T-cell (primary cell): ENCODE measurements around the gene MAN1C1. TPM values are rescaled to one million over a fixed set of nuclear protein-coding genes. Genes with fewer than 3 reads are reported as not detected.
"Not testable (repeated sequence)": the region's sequence is repeated elsewhere in the genome, so short reads cannot be mapped to it uniquely, and the experiment has no call there.

ENCODE experiments used
- ATAC-seq, 4 experiments: fragments of 200-7000 bp in 3 of 4; fragments of 150-1000 bp in 1 of 4; cut with Tn5 transposase; replicated peaks in 1 of 4; 1 replicate in 3 of 4; 2 replicates in 1 of 4; pipeline ENCODE4 v1.10.0; 2021; ENCODE audit warnings: moderate library complexity in 3 of 4, mild to moderate bottlenecking in 2 of 4, moderate number of reproducible peaks in 1 of 4
- CTCF ChIA-PET, 2 donors: fragments of 300-600 bp; sonication (Branson Sonifier 250); formaldehyde crosslinking; loops; one replicate each; lab custom pipeline; 2022; ENCODE audit warnings: antibody characterized with exemption in 2 of 2; lab: Charles Lee
- POLR2A ChIA-PET, 2 donors: fragments of 300-600 bp; sonication (Branson Sonifier 250); formaldehyde crosslinking; loops; one replicate each; lab custom pipeline; 2022; ENCODE audit warnings: antibody characterized with exemption in 2 of 2; lab: Charles Lee
- DNase-seq, 35 experiments: peaks; one replicate each; pipeline versions ENCODE4 v3.0.0 to v3.0.0-alpha.2; 2013 to 2023
- H3K27ac ChIP-seq: one replicate; pipeline ENCODE4 v1.5.1; 2013; ENCODE audit warnings: low read length
- H3K27me3 ChIP-seq, 2 experiments: replicated peaks in 1 of 2; 1 replicate in 1 of 2; 2 replicates in 1 of 2; pipeline versions ENCODE4 v1.6.1 to v1.7.0; 2013; ENCODE audit warnings: low read length in 1 of 2, mixed read lengths in 1 of 2; ENCODE audit not compliant: control insufficient read depth in 2 of 2, insufficient read depth in 2 of 2; ENCODE audit errors: extremely low read depth in 1 of 2
- H3K36me3 ChIP-seq, 2 donors: 1 replicate in 1 of 2; 2 replicates in 1 of 2; pipeline versions ENCODE4 v1.6.1 to v1.7.0; 2013; ENCODE audit warnings: low read length in 1 of 2; ENCODE audit not compliant: control insufficient read depth in 2 of 2, insufficient read depth in 1 of 2; ENCODE audit errors: extremely low read depth in 1 of 2
- H3K4me1 ChIP-seq, 2 experiments: 1 replicate in 1 of 2; 2 replicates in 1 of 2; pipeline versions ENCODE4 v1.6.1 to v1.7.0; 2013; ENCODE audit warnings: low read length in 2 of 2, mixed read lengths in 1 of 2; ENCODE audit not compliant: insufficient read depth in 2 of 2, control insufficient read depth in 1 of 2; ENCODE audit errors: extremely low read depth in 1 of 2
- H3K4me3 ChIP-seq, 2 donors: 1 replicate in 1 of 2; 2 replicates in 1 of 2; pipeline versions ENCODE4 v1.5.1 to v1.7.0; 2013; ENCODE audit warnings: mild to moderate bottlenecking in 2 of 2, low read length in 1 of 2, moderate library complexity in 1 of 2; ENCODE audit not compliant: control insufficient read depth in 1 of 2; ENCODE audit errors: extremely low read depth in 1 of 2
- H3K9me3 ChIP-seq: 2 replicates; pipeline ENCODE4 v1.7.0; 2013
- H3K27ac Mint-ChIP-seq, 2 donors: one replicate each; pipeline ENCODE4 v1.8.0; 2020 to 2021; ENCODE audit warnings: mild to moderate bottlenecking in 2 of 2, mixed read lengths in 2 of 2
- H3K27me3 Mint-ChIP-seq, 2 donors: one replicate each; pipeline ENCODE4 v1.8.0; 2021 to 2022; ENCODE audit warnings: mixed read lengths in 2 of 2
- H3K36me3 Mint-ChIP-seq: one replicate; pipeline ENCODE4 v1.8.0; 2021; ENCODE audit warnings: mixed read lengths
- H3K4me1 Mint-ChIP-seq, 3 donors: one replicate each; pipeline ENCODE4 v1.8.0; 2020 to 2022; ENCODE audit warnings: mixed read lengths in 3 of 3, mild to moderate bottlenecking in 1 of 3
- H3K4me3 Mint-ChIP-seq, 3 donors: one replicate each; pipeline ENCODE4 v1.8.0; 2020 to 2022; ENCODE audit warnings: mild to moderate bottlenecking in 3 of 3, mixed read lengths in 3 of 3, moderate library complexity in 3 of 3
- H3K9me3 Mint-ChIP-seq, 3 donors: one replicate each; pipeline ENCODE4 v1.8.0; 2020 to 2022; ENCODE audit warnings: mixed read lengths in 3 of 3
- WGBS: methylation state at CpG from one replicate; pipeline ENCODE4 v1.1.5; 2013; ENCODE audit warnings: missing lambda C conversion rate; ENCODE audit not compliant: insufficient coverage; 5-methylcytosine and 5-hydroxymethylcytosine counted together
- total RNA-seq, 35 experiments: library from RNA in 6 of 35; stranded (reverse) in 6 of 35; fragments of 120-200 nt in 1 of 35; gene quantifications; one replicate each; pipeline versions ENCODE4 v1.2.1 to v1.2.4 and lab custom pipeline; 2013 to 2026

The MAN1C1 gene
- total RNA-seq, 5 donors from 2014 or later (not counting 1 experiment from before 2014, with no cell fraction given) = 57.5 to 90.5 (median 65.5) TPM

GRCh38 chr1:25590096-25590824, 26.3 kb upstream of the MAN1C1 start:
- no peaks in the 10 kb centered on the region for H3K9me3 Mint-ChIP-seq
- Histone ChIP-seq H3K9me3 (no peaks in the 10 kb centered on the region), H3K4me1 (peaks cover 8 to 29% of the 10 kb centered on the region in 2 experiments), H3K4me3 (no peak overlapping the region), H3K27me3 (peaks cover 0 to 7% of the 10 kb centered on the region in 2 experiments), H3K27ac (no peak overlapping the region), H3K36me3 (no peaks in the 10 kb centered on the region)
- no peaks in the 10 kb centered on the region for H3K36me3 Mint-ChIP-seq
- 93% methylated on average over 6 of the region's 8 CpGs for WGBS
- H3K4me3 Mint-ChIP-seq = no peak overlapping the region
- ATAC-seq (peak; percentile 50 to 65 (median 57)), DNase-seq (no peak)
- peaks cover 16 to 22% (median 16%) of the 10 kb centered on the region in 3 donors for H3K4me1 Mint-ChIP-seq
- H3K27me3 Mint-ChIP-seq = no peaks in the 10 kb centered on the region
- peak overlapping the region; percentile 44 to 72 for H3K27ac Mint-ChIP-seq
- ChIA-PET POLR2A (no interaction called here), CTCF (interaction anchor here in 1 of 2 donors (0.9 to 1.1 kb wide), 2 partner anchors 10 to 18 kb away, joined by 4 read pairs; no protein-coding TSS in a partner anchor)

- H3K4me3 ChIP-seq = no peak overlapping the region
- Mint-ChIP-seq H3K4me1 (peaks cover 10 to 28% (median 11%) of the 10 kb centered on the region in 3 donors), H3K36me3 (peaks cover 4% of the 10 kb centered on the region), H3K27ac (no peak overlapping the region), H3K9me3 (no peaks in the 10 kb centered on the region), H3K27me3 (no peaks in the 10 kb centered on the region), H3K4me3 (no peak overlapping the region)
- ATAC-seq = no peak
- DNase-seq = no peak
- WGBS = no CpG with 5 or more reads among the region's 2 CpGs
- POLR2A ChIA-PET = no interaction called here
- CTCF ChIA-PET = interaction anchor here in 1 of 2 donors (0.7 kb wide), 1 partner anchor 94 kb away, joined by 3 read pairs; no protein-coding TSS in a partner anchor
- no peaks in the 10 kb centered on the region for H3K27me3 ChIP-seq
- no peaks in the 10 kb centered on the region for H3K9me3 ChIP-seq
- H3K27ac ChIP-seq = no peak overlapping the region
- H3K36me3 ChIP-seq = no peaks in the 10 kb centered on the region
- H3K4me1 ChIP-seq = peaks cover 8 to 9% of the 10 kb centered on the region in 2 experiments
Observed at GRCh38 chr1:25593861-25594260, 22.7 kb upstream of the MAN1C1 start.

GRCh38 chr1:25594971-25595370, 21.6 kb upstream of the MAN1C1 start:
- Histone ChIP-seq H3K9me3 (no peaks in the 10 kb centered on the region), H3K4me1 (peaks cover 8% of the 10 kb centered on the region in 2 experiments), H3K36me3 (no peaks in the 10 kb centered on the region), H3K27me3 (no peaks in the 10 kb centered on the region), H3K27ac (no peak overlapping the region), H3K4me3 (no peak overlapping the region)
- no peak for DNase-seq
- Mint-ChIP-seq H3K9me3 (no peaks in the 10 kb centered on the region), H3K4me1 (peaks cover 9 to 25% (median 10%) of the 10 kb centered on the region in 3 donors), H3K4me3 (no peak overlapping the region), H3K27ac (no peak overlapping the region), H3K36me3 (peaks cover 7% of the 10 kb centered on the region), H3K27me3 (no peaks in the 10 kb centered on the region)
- no peak for ATAC-seq
- ChIA-PET POLR2A (interaction anchor here in 1 of 2 donors (0.5 kb wide), 2 partner anchors 27 to 142 kb away, joined by 3 to 6 read pairs; no protein-coding TSS in a partner anchor), CTCF (interaction anchor here in 1 of 2 donors (0.6 kb wide), 2 partner anchors 135 to 1445 kb away, joined by 3 read pairs; no protein-coding TSS in a partner anchor)
- 100% methylated on average over 2 of the region's 2 CpGs for WGBS

- ATAC-seq, H3K36me3 ChIP-seq, H3K9me3 Mint-ChIP-seq, H3K36me3 Mint-ChIP-seq, H3K27me3 Mint-ChIP-seq, DNase-seq, H3K27ac ChIP-seq, H3K4me1 ChIP-seq, H3K27ac Mint-ChIP-seq, CTCF ChIA-PET, H3K4me3 ChIP-seq, H3K9me3 ChIP-seq, H3K4me3 Mint-ChIP-seq, H3K27me3 ChIP-seq, POLR2A ChIA-PET: not testable (repeated sequence)
- WGBS = 94% methylated on average over 5 of the region's 5 CpGs
- H3K4me1 Mint-ChIP-seq = peaks cover 0 to 19% (median 3%) of the 10 kb centered on the region in 3 donors
Observed at GRCh38 chr1:25596641-25597040, 19.9 kb upstream of the MAN1C1 start.

GRCh38 chr1:25598879-25599278, 17.7 kb upstream of the MAN1C1 start:
- WGBS = no CpG with 5 or more reads among the region's 1 CpG
- CTCF ChIA-PET = interaction anchor here in 1 of 2 donors (0.6 kb wide), 1 partner anchor 965 kb away, joined by 4 read pairs; no protein-coding TSS in a partner anchor
- ATAC-seq = no peak

GRCh38 chr1:25599969-25600610, 16.5 kb upstream of the MAN1C1 start:
- Histone ChIP-seq H3K36me3 (no peaks in the 10 kb centered on the region), H3K9me3 (no peaks in the 10 kb centered on the region), H3K27me3 (no peaks in the 10 kb centered on the region), H3K4me1 (no peaks in the 10 kb centered on the region), H3K27ac (no peak overlapping the region), H3K4me3 (no peak overlapping the region)
- ChIA-PET POLR2A (no interaction called here), CTCF (interaction anchor here in 1 of 2 donors (0.6 to 0.7 kb wide), 2 partner anchors 19 to 25 kb away, joined by 3 read pairs; no protein-coding TSS in a partner anchor)
- H3K27me3 Mint-ChIP-seq = no peaks in the 10 kb centered on the region
- H3K27ac Mint-ChIP-seq = no peak overlapping the region
- no peak for ATAC-seq
- H3K4me1 Mint-ChIP-seq = peaks cover 0 to 21% (median 3%) of the 10 kb centered on the region in 3 donors
- H3K4me3 Mint-ChIP-seq = no peak overlapping the region
- H3K9me3 Mint-ChIP-seq = no peaks in the 10 kb centered on the region
- WGBS = no CpG with 5 or more reads among the region's 7 CpGs
- H3K36me3 Mint-ChIP-seq = peaks cover 7% of the 10 kb centered on the region
- DNase-seq = no peak

More at GRCh38 chr1:25598879-25599278, 17.7 kb upstream of the MAN1C1 start:
- DNase-seq = no peak
- Mint-ChIP-seq H3K27me3 (no peaks in the 10 kb centered on the region), H3K27ac (no peak overlapping the region), H3K4me3 (no peak overlapping the region), H3K36me3 (peaks cover 7% of the 10 kb centered on the region), H3K9me3 (no peaks in the 10 kb centered on the region), H3K4me1 (peaks cover 0 to 21% (median 3%) of the 10 kb centered on the region in 3 donors)
- no peaks in the 10 kb centered on the region for H3K9me3 ChIP-seq
- H3K36me3 ChIP-seq = no peaks in the 10 kb centered on the region
- H3K4me1 ChIP-seq = no peaks in the 10 kb centered on the region
- no peak overlapping the region for H3K27ac ChIP-seq
- H3K4me3 ChIP-seq = no peak overlapping the region
- H3K27me3 ChIP-seq = no peaks in the 10 kb centered on the region
- POLR2A ChIA-PET = interaction anchor here in 1 of 2 donors (0.5 kb wide), 1 partner anchor 56 kb away, joined by 5 read pairs; the partner anchor contains the start of gene LDLRAP1
